NCI-H2227 treated with DMSO at 0.1 percent for 48 hours (cell line): ENCODE results near the gene GMNN.
"Not testable (repeated sequence)": the region's sequence is repeated elsewhere in the genome, so short reads cannot be mapped to it uniquely, and the experiment has no call there.

Source experiments
- DNase-seq: peaks from one replicate; lab custom pipeline; 2025; lab: John Stamatoyannopoulos, UW

GMNN gene

GRCh38 chr6:24774696-24775519, at the start of gene GMNN:
Gene GMNN, plus strand, starts transcription at chr6:24774937. Its CDS starts 2,310 bp downstream, at chr6:24777247.
- DNase-seq, result peak; percentile 98

GRCh38 chr6:24730653-24731052, 44.1 kb upstream of the GMNN start:
- DNase-seq, result not testable (repeated sequence)

- not testable (repeated sequence) for DNase-seq
Measured at GRCh38 chr6:24731456-24732134, 43.1 kb upstream of the GMNN start.

GRCh38 chr6:24734166-24734565, 40.6 kb upstream of the GMNN start:
- no peak for DNase-seq

- DNase-seq, result not testable (repeated sequence)
Measured at GRCh38 chr6:24734710-24735109, 40.0 kb upstream of the GMNN start.

GRCh38 chr6:24738741-24739140, 36.0 kb upstream of the GMNN start:
- DNase-seq, result no peak

GRCh38 chr6:24740861-24741260, 33.9 kb upstream of the GMNN start:
- no peak for DNase-seq

- DNase-seq, result no peak
Measured at GRCh38 chr6:24742216-24742738, 32.5 kb upstream of the GMNN start.

- no peak for DNase-seq
Measured at GRCh38 chr6:24743265-24743943, 31.3 kb upstream of the GMNN start.

GRCh38 chr6:24743944-24744335, 30.8 kb upstream of the GMNN start:
- DNase-seq, result no peak

- DNase-seq, result no peak
Measured at GRCh38 chr6:24744911-24745310, 29.8 kb upstream of the GMNN start.

- no peak for DNase-seq
Measured at GRCh38 chr6:24749297-24749696, 25.4 kb upstream of the GMNN start.

GRCh38 chr6:24750878-24751277, 23.9 kb upstream of the GMNN start:
- not testable (repeated sequence) for DNase-seq

GRCh38 chr6:24752503-24752902, 22.2 kb upstream of the GMNN start:
- no peak for DNase-seq

- no peak for DNase-seq
Measured at GRCh38 chr6:24752917-24753492, 21.7 kb upstream of the GMNN start.

- DNase-seq, result no peak
Measured at GRCh38 chr6:24753545-24753944, 21.2 kb upstream of the GMNN start.

- DNase-seq, result not testable (repeated sequence)
Measured at GRCh38 chr6:24754378-24754777, 20.4 kb upstream of the GMNN start.

GRCh38 chr6:24755279-24755678, 19.5 kb upstream of the GMNN start:
- DNase-seq, result no peak

GRCh38 chr6:24757611-24758010, 17.1 kb upstream of the GMNN start:
- no peak for DNase-seq

GRCh38 chr6:24759718-24760117, 15.0 kb upstream of the GMNN start:
- DNase-seq, result no peak

GRCh38 chr6:24760210-24760609, 14.5 kb upstream of the GMNN start:
- no peak for DNase-seq

- DNase-seq, result peak; percentile 10
Measured at GRCh38 chr6:24761193-24761835, 13.4 kb upstream of the GMNN start.
